ENCODE results near the gene C1QTNF3. TPM values are rescaled to one million over a fixed set of nuclear protein-coding genes. Genes with fewer than 3 reads are reported as not detected.

Gene C1QTNF3
- total and polyA plus RNA-seq, 3 experiments from 2014 or later, result 0.39 to 1.4 (median 1.4) TPM

DNA sequence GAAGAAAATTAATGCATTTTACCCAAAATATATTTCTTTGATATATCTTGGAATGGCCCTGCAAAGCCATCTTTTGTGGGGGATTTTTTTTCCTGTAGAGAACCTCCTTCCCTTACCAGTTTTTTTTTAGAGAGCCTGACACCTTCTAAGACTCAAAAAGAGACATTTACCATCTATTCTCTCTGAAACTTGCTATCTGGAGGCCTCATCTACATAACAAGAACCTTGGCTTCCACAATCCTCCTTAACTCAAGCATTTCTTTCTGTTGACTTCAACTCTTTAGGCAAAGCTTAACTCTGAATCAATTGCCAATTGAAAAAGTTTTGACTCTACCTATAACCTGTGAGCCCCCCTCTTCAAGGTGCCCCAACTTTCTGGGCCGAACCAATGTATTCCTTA lies 64.7 kb downstream of the C1QTNF3 start:
- Histone ChIP-seq H3K9me3 (ENCODE audit: low read length) (no peaks in the 10 kb centered on the region), H3K27me3 (ENCODE audit: insufficient read depth, low read length, poor library complexity, severe bottlenecking) (no peaks in the 10 kb centered on the region), H3K27ac (ENCODE audit: low read depth, low read length) (no peak overlapping the region), H3K36me3 (ENCODE audit: insufficient read depth, low read length) (no peaks in the 10 kb centered on the region), H3K4me1 (ENCODE audit: insufficient read depth, low read length) (peaks cover 5% of the 10 kb centered on the region), H3K4me3 (ENCODE audit: low read length) (no peak overlapping the region)
- Mint-ChIP-seq H3K4me1 (peaks cover 0 to 3% (median 0%) of the 10 kb centered on the region in 3 donors), H3K27ac (no peak overlapping the region), H3K36me3 (no peaks in the 10 kb centered on the region), H3K4me3 (no peak overlapping the region), H3K27me3 (peaks cover 5 to 9% of the 10 kb centered on the region in 2 donors), H3K9me3 (no peaks in the 10 kb centered on the region)
- ChIA-PET CTCF (no interaction called here), POLR2A (no interaction called here)
- no peak for DNase-seq

DNA sequence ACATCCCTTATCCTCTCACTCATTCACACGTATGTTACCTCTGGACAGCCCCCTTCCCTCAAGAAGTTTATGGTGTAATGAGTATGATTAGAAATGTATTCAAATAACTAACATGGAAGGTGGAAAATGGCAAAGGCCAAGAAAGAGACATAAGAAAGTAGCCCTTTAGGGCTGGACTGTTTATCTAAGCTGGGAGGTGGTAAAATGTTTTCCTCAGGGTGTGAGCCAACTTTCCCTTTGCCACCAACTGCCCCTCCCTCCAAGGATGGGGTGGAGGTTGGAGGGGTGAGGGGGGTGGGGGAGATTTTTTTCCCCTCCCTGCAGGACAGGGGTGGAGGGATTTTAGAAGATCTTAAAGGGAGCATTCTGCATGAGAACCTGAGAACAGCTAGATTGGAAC lies 66.7 kb downstream of the C1QTNF3 start:
- ChIA-PET POLR2A (no interaction called here), CTCF (no interaction called here)
- H3K4me3 ChIP-seq (ENCODE audit: low read length), result no peak overlapping the region
- Mint-ChIP-seq H3K4me1 (peaks cover 0 to 7% (median 0%) of the 10 kb centered on the region in 3 donors), H3K9me3 (no peaks in the 10 kb centered on the region), H3K27ac (no peak overlapping the region), H3K27me3 (peaks cover 5 to 13% of the 10 kb centered on the region in 2 donors), H3K36me3 (no peaks in the 10 kb centered on the region), H3K4me3 (no peak overlapping the region)
- peaks cover 5% of the 10 kb centered on the region for H3K4me1 ChIP-seq (ENCODE audit: insufficient read depth, low read length)
- H3K9me3 ChIP-seq (ENCODE audit: low read length), result no peaks in the 10 kb centered on the region
- no peak for DNase-seq
- no peaks in the 10 kb centered on the region for H3K27me3 ChIP-seq (ENCODE audit: insufficient read depth, low read length, poor library complexity, severe bottlenecking)
- H3K36me3 ChIP-seq (ENCODE audit: insufficient read depth, low read length), result no peaks in the 10 kb centered on the region
- no peak overlapping the region for H3K27ac ChIP-seq (ENCODE audit: low read depth, low read length)

GRCh38 chr5:33975852-33976251 lies 67.2 kb downstream of the C1QTNF3 start:
- Mint-ChIP-seq H3K9me3 (no peaks in the 10 kb centered on the region), H3K4me3 (no peak overlapping the region), H3K4me1 (peaks cover 0 to 7% (median 0%) of the 10 kb centered on the region in 3 donors), H3K36me3 (no peaks in the 10 kb centered on the region), H3K27ac (peak overlapping the region in 1 of 8 donors; percentile 16), H3K27me3 (peaks cover 5 to 13% of the 10 kb centered on the region in 2 donors)
- H3K9me3 ChIP-seq (ENCODE audit: low read length), result no peaks in the 10 kb centered on the region
- ChIA-PET POLR2A (no interaction called here), CTCF (no interaction called here)
- DNase-seq, result no peak
- H3K4me1 ChIP-seq (ENCODE audit: insufficient read depth, low read length), result peaks cover 5% of the 10 kb centered on the region
- H3K27ac ChIP-seq (ENCODE audit: low read depth, low read length), result no peak overlapping the region
- H3K27me3 ChIP-seq (ENCODE audit: insufficient read depth, low read length, poor library complexity, severe bottlenecking), result no peaks in the 10 kb centered on the region
- H3K4me3 ChIP-seq (ENCODE audit: low read length), result no peak overlapping the region
- H3K36me3 ChIP-seq (ENCODE audit: insufficient read depth, low read length), result no peaks in the 10 kb centered on the region

DNA sequence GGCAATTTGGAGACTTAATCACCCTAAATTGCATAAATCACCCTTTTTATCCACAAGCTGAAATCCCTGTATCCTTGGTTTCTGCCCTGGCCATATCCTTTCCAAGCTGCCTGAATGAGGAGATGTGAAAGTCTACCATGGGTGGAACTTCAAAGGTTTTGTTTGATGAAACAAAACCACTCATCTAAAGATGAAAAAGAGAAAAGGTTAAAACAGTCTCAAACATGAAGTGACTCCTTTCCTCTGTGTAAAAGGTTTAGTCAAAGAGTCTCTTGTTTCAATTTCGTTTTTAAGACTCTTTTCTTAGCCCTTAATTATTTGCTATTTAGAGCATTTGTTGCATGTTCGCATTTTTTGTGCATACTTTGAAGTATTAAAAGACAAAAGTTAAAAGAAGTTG lies 69.7 kb downstream of the C1QTNF3 start:
- Mint-ChIP-seq H3K27ac (no peak overlapping the region), H3K4me1 (peaks cover 0 to 7% (median 0%) of the 10 kb centered on the region in 3 donors), H3K27me3 (peaks cover 2 to 13% of the 10 kb centered on the region in 2 donors), H3K36me3 (no peaks in the 10 kb centered on the region), H3K9me3 (no peaks in the 10 kb centered on the region), H3K4me3 (no peak overlapping the region)
- no peaks in the 10 kb centered on the region for H3K27me3 ChIP-seq (ENCODE audit: insufficient read depth, low read length, poor library complexity, severe bottlenecking)
- peaks cover 5% of the 10 kb centered on the region for H3K4me1 ChIP-seq (ENCODE audit: insufficient read depth, low read length)
- no peak overlapping the region for H3K4me3 ChIP-seq (ENCODE audit: low read length)
- ChIA-PET POLR2A (no interaction called here), CTCF (no interaction called here)
- H3K9me3 ChIP-seq (ENCODE audit: low read length), result no peaks in the 10 kb centered on the region
- DNase-seq, result no peak
- no peaks in the 10 kb centered on the region for H3K36me3 ChIP-seq (ENCODE audit: insufficient read depth, low read length)
- no peak overlapping the region for H3K27ac ChIP-seq (ENCODE audit: low read depth, low read length)

DNA sequence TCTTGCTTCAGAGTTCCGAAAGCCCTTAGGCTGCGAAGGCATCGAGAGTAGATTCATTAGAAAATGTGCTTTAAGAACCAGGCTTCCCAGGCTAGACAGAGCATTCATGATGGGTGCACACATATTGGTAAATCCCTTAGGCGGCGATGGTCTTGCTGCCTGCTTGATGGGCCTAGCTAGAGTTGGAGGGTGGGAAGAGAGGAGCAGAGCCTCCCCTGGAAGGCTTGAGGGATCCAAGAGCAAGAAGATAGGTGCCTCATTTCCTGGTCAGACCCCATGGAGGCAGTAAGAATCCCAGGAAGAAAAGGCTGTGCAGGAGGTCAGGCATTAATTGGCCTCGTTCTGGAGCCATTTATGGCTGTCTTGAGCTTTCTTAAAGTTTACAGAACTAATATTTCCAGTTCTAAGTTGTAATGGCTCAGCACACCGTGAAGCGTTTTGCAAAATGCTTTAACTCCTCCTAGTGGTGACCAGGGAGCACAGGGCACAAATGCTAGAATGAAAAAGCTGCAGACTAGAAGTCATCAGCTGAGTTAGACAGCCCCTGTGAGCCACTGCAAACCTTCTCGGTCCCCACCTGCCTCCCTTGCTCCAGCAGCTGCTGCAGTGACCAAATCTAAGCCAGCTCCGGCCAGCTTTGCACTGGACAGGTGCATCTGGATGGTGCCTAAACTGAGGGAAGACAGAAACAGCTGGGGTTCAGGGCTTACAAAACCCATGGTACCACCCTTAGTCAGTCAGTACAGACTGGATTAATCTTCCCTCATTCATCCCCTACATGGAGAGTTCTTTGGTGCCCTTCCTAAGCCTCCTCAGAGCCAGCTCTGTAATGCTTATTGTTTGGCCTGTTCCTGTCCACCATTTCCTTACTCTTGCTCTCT lies 73.2 kb downstream of the C1QTNF3 start:
- H3K27me3 ChIP-seq (ENCODE audit: insufficient read depth, low read length, poor library complexity, severe bottlenecking), result no peaks in the 10 kb centered on the region
- H3K27ac ChIP-seq (ENCODE audit: low read depth, low read length), result no peak overlapping the region
- H3K4me3 Mint-ChIP-seq, result no peak overlapping the region
- CTCF ChIA-PET, result interaction anchor here (0.6 to 3.1 kb wide), 12 partner anchors 9 to 539 kb away, joined by 3 to 6 read pairs (median 3); partner anchors contain the start of gene TARS1
- peaks cover 0 to 9% of the 10 kb centered on the region in 2 donors for H3K27me3 Mint-ChIP-seq
- no peaks in the 10 kb centered on the region for H3K36me3 ChIP-seq (ENCODE audit: insufficient read depth, low read length)
- H3K4me3 ChIP-seq (ENCODE audit: low read length), result no peak overlapping the region
- no peaks in the 10 kb centered on the region for H3K36me3 Mint-ChIP-seq
- POLR2A ChIA-PET, result interaction anchor here (0.6 kb wide), 1 partner anchor 129 kb away, joined by 3 read pairs; no protein-coding TSS in a partner anchor
- H3K4me1 Mint-ChIP-seq, result peaks cover 2 to 11% (median 8%) of the 10 kb centered on the region in 3 donors
- H3K4me1 ChIP-seq (ENCODE audit: insufficient read depth, low read length), result peaks cover 5% of the 10 kb centered on the region
- no peak overlapping the region for H3K27ac Mint-ChIP-seq
- peak in 1 of 5 donors; percentile 11 for DNase-seq
- H3K9me3 ChIP-seq (ENCODE audit: low read length), result no peaks in the 10 kb centered on the region
- no peaks in the 10 kb centered on the region for H3K9me3 Mint-ChIP-seq

DNA sequence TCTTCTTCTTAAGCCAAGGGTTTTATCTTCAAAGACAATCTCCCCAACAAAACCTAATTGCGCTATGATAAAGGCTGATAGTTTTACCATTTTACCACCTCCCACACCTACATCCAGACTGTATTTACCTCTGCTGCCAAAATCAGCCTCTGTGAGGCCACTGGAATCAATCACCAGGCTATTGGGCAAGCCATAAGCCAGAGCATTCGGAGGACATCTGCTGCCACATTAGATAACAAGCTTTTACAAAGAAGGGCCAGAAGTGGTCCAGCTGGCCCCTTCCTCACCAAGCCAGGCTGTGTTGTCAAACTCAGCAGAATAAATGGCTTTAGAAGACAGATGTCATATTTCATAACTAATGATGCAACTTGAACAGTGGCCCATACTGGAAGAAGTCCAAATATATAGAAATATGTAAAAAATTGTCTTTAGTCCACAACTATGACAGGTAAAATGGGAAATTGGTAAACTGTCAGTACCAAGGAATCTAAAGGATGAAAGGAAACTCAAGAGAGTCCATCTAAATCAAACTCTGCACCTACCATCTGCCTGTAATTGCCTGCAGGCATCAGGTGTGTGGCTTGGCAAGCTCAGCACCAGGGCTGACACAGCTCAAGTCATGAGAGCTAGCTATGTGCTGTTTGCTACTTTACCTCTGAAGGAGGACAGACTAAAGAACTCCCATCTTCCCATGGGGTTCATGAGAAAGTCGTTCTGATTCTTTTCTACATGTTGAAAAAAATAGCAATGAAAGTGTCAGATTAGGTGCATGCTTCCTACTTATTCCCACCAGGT lies 74.6 kb downstream of the C1QTNF3 start:
- no peak overlapping the region for H3K4me3 Mint-ChIP-seq
- Histone ChIP-seq H3K9me3 (ENCODE audit: low read length) (no peaks in the 10 kb centered on the region), H3K4me1 (ENCODE audit: insufficient read depth, low read length) (no peaks in the 10 kb centered on the region), H3K36me3 (ENCODE audit: insufficient read depth, low read length) (no peaks in the 10 kb centered on the region), H3K27ac (ENCODE audit: low read depth, low read length) (no peak overlapping the region), H3K4me3 (ENCODE audit: low read length) (no peak overlapping the region), H3K27me3 (ENCODE audit: insufficient read depth, low read length, poor library complexity, severe bottlenecking) (no peaks in the 10 kb centered on the region)
- peaks cover 0 to 4% of the 10 kb centered on the region in 2 donors for H3K27me3 Mint-ChIP-seq
- ChIA-PET POLR2A (interaction anchor here (0.7 kb wide), 1 partner anchor 440 kb away, joined by 3 read pairs; no protein-coding TSS in a partner anchor), CTCF (interaction anchor here (0.8 to 3.1 kb wide), 3 partner anchors 7 to 13 kb away, joined by 3 to 6 read pairs (median 6); no protein-coding TSS in a partner anchor)
- no peak for DNase-seq
- no peaks in the 10 kb centered on the region for H3K36me3 Mint-ChIP-seq
- H3K27ac Mint-ChIP-seq, result no peak overlapping the region
- peaks cover 4 to 13% (median 11%) of the 10 kb centered on the region in 3 donors for H3K4me1 Mint-ChIP-seq
- H3K9me3 Mint-ChIP-seq, result no peaks in the 10 kb centered on the region

Measured in CD8-positive, alpha-beta memory T cell (primary cell).